HEK293 (cell line): ENCODE data around the gene COL5A1.

Experiments used
- CTCF ChIA-PET: fragments of 350-600 bp; formaldehyde crosslinking; extraction: SDS; loops from one replicate; lab custom pipeline; 2021; ENCODE audit warnings: antibody characterized with exemption; lab: Yijun Ruan, JAX
- POLR2A ChIA-PET: fragments of 300-600 bp; formaldehyde crosslinking; extraction: SDS; loops from one replicate; lab custom pipeline; 2020; ENCODE audit warnings: antibody characterized with exemption, inconsistent platforms; lab: Yijun Ruan, JAX
- H3K27ac ChIP-seq: fragments of 200-500 bp; sonication (Bioruptor generic); 2 replicates; pipeline ENCODE4 v1.5.1; 2014; ENCODE audit warnings: low read depth, low read length, control low read depth, inconsistent platforms; ENCODE audit errors: extremely low read depth
- H3K36me3 ChIP-seq, 2 experiments: fragments of 200-500 bp in 1 of 2; sonication (Bioruptor generic) in 1 of 2; 1 replicate in 1 of 2; 2 replicates in 1 of 2; pipeline ENCODE4 v1.5.1; 2014 to 2017; ENCODE audit warnings: inconsistent platforms in 2 of 2, low read length in 2 of 2; ENCODE audit not compliant: control insufficient read depth in 2 of 2, insufficient read depth in 1 of 2
- H3K4me1 ChIP-seq: fragments of 200-500 bp; sonication (Bioruptor generic); 2 replicates; pipeline ENCODE4 v1.5.1; 2014; ENCODE audit warnings: mild to moderate bottlenecking, low read length, inconsistent platforms; ENCODE audit not compliant: control insufficient read depth, insufficient read depth
- H3K4me3 ChIP-seq: 2 replicates; pipeline ENCODE4 v1.5.1; 2011; ENCODE audit warnings: low read depth, mild to moderate bottlenecking, control low read depth, low read length, moderate library complexity
- H3K9me3 ChIP-seq: fragments of 200-500 bp; sonication (Bioruptor generic); 2 replicates; pipeline ENCODE4 v1.5.1; 2014; ENCODE audit warnings: low read depth, low read length, inconsistent platforms; ENCODE audit not compliant: control insufficient read depth, insufficient read depth
- GLIS1 ChIP-seq: fragments of 450-650 bp; formaldehyde crosslinking; IDR thresholded peaks from 2 replicates; pipeline ENCODE4 v1.5.1; 2016; ENCODE audit warnings: missing biosample characterization, missing genetic modification characterization
- PBX3 ChIP-seq: sonication (generic); formaldehyde crosslinking; IDR thresholded peaks from 2 replicates; pipeline ENCODE4 v1.8.1; 2022; ENCODE audit warnings: mild to moderate bottlenecking, moderate library complexity, missing genetic modification reagents
- YY1 ChIP-seq: fragments of 450-650 bp; formaldehyde crosslinking; IDR thresholded peaks from 2 replicates; pipeline ENCODE4 v1.5.1; 2018; ENCODE audit warnings: missing biosample characterization, missing genetic modification characterization
- ZFP3 ChIP-seq: fragments of 450-650 bp; formaldehyde crosslinking; IDR thresholded peaks from 2 replicates; pipeline ENCODE4 v1.5.1; 2016; ENCODE audit warnings: low read depth, missing biosample characterization, missing genetic modification characterization
- ZIC2 ChIP-seq: fragments of 450-650 bp; formaldehyde crosslinking; IDR thresholded peaks from 2 replicates; pipeline ENCODE4 v1.5.1; 2016; ENCODE audit warnings: missing biosample characterization, missing genetic modification characterization
- ZNF148 ChIP-seq: fragments of 450-650 bp; formaldehyde crosslinking; IDR thresholded peaks from 2 replicates; pipeline ENCODE4 v1.5.0; 2017; ENCODE audit warnings: missing biosample characterization, missing genetic modification characterization, borderline replicate concordance
- ZNF169 ChIP-seq: fragments of 450-650 bp; formaldehyde crosslinking; IDR thresholded peaks from 2 replicates; pipeline ENCODE4 v1.5.1; 2016; ENCODE audit warnings: missing biosample characterization, missing genetic modification characterization
- ZNF214 ChIP-seq: fragments of 450-650 bp; formaldehyde crosslinking; IDR thresholded peaks from 2 replicates; pipeline ENCODE4 v1.5.1; 2017; ENCODE audit warnings: missing biosample characterization, mild to moderate bottlenecking, missing genetic modification characterization, borderline replicate concordance
- ZNF24 ChIP-seq: fragments of 450-650 bp; formaldehyde crosslinking; IDR thresholded peaks from 2 replicates; pipeline ENCODE4 v1.5.1; 2016; ENCODE audit warnings: missing biosample characterization, missing genetic modification characterization
- ZNF292 ChIP-seq: fragments of 450-650 bp; formaldehyde crosslinking; IDR thresholded peaks from 2 replicates; pipeline ENCODE4 v1.5.1; 2016; ENCODE audit warnings: low read depth, missing biosample characterization, missing genetic modification characterization, borderline replicate concordance
- ZNF610 ChIP-seq: fragments of 450-650 bp; formaldehyde crosslinking; IDR thresholded peaks from 2 replicates; pipeline ENCODE4 v1.5.1; 2016; ENCODE audit warnings: missing biosample characterization, missing genetic modification characterization, borderline replicate concordance
- ZNF624 ChIP-seq: fragments of 450-650 bp; formaldehyde crosslinking; IDR thresholded peaks from 2 replicates; pipeline ENCODE4 v1.5.1; 2017; ENCODE audit warnings: missing biosample characterization, missing genetic modification characterization
- ZNF626 ChIP-seq: fragments of 450-650 bp; sonication (Bioruptor Pico); formaldehyde crosslinking; IDR thresholded peaks from 2 replicates; pipeline ENCODE4 v1.5.1; 2018; ENCODE audit warnings: missing biosample characterization, missing genetic modification characterization, inconsistent platforms
- ZNF654 ChIP-seq: fragments of 450-650 bp; formaldehyde crosslinking; IDR thresholded peaks from 2 replicates; pipeline ENCODE4 v1.5.1; 2016; ENCODE audit warnings: low read depth, missing biosample characterization, missing genetic modification characterization
- ZNF664 ChIP-seq: fragments of 450-650 bp; formaldehyde crosslinking; IDR thresholded peaks from 2 replicates; pipeline ENCODE4 v1.5.1; 2016; ENCODE audit warnings: missing biosample characterization, missing genetic modification characterization
- ZNF670 ChIP-seq: fragments of 450-650 bp; formaldehyde crosslinking; IDR thresholded peaks from 2 replicates; pipeline ENCODE4 v1.5.1; 2016; ENCODE audit warnings: missing biosample characterization, missing genetic modification characterization, low read depth
- ZNF768 ChIP-seq: fragments of 450-650 bp; formaldehyde crosslinking; IDR thresholded peaks from 2 replicates; pipeline ENCODE4 v1.5.1; 2018; ENCODE audit warnings: missing biosample characterization, mild to moderate bottlenecking, missing genetic modification characterization
- TF ChIP-seq, protein P1 (sequence below): fragments of 450-650 bp; formaldehyde crosslinking; IDR thresholded peaks from 2 replicates; pipeline ENCODE4 v1.5.1; 2016; ENCODE audit warnings: missing biosample characterization, missing genetic modification characterization, borderline replicate concordance
- TF ChIP-seq, protein P2 (sequence below): fragments of 450-650 bp; formaldehyde crosslinking; IDR thresholded peaks from 2 replicates; pipeline ENCODE4 v1.5.1; 2016; ENCODE audit warnings: missing biosample characterization, missing genetic modification characterization

Gene COL5A1

GRCh38 chr9:134879664-134880483 is 238.3 kb downstream of the COL5A1 start (continued):
- no peak for TF ChIP-seq ZNF768 (tag by site-specific recombination)
- TF ChIP-seq, protein P1, sequence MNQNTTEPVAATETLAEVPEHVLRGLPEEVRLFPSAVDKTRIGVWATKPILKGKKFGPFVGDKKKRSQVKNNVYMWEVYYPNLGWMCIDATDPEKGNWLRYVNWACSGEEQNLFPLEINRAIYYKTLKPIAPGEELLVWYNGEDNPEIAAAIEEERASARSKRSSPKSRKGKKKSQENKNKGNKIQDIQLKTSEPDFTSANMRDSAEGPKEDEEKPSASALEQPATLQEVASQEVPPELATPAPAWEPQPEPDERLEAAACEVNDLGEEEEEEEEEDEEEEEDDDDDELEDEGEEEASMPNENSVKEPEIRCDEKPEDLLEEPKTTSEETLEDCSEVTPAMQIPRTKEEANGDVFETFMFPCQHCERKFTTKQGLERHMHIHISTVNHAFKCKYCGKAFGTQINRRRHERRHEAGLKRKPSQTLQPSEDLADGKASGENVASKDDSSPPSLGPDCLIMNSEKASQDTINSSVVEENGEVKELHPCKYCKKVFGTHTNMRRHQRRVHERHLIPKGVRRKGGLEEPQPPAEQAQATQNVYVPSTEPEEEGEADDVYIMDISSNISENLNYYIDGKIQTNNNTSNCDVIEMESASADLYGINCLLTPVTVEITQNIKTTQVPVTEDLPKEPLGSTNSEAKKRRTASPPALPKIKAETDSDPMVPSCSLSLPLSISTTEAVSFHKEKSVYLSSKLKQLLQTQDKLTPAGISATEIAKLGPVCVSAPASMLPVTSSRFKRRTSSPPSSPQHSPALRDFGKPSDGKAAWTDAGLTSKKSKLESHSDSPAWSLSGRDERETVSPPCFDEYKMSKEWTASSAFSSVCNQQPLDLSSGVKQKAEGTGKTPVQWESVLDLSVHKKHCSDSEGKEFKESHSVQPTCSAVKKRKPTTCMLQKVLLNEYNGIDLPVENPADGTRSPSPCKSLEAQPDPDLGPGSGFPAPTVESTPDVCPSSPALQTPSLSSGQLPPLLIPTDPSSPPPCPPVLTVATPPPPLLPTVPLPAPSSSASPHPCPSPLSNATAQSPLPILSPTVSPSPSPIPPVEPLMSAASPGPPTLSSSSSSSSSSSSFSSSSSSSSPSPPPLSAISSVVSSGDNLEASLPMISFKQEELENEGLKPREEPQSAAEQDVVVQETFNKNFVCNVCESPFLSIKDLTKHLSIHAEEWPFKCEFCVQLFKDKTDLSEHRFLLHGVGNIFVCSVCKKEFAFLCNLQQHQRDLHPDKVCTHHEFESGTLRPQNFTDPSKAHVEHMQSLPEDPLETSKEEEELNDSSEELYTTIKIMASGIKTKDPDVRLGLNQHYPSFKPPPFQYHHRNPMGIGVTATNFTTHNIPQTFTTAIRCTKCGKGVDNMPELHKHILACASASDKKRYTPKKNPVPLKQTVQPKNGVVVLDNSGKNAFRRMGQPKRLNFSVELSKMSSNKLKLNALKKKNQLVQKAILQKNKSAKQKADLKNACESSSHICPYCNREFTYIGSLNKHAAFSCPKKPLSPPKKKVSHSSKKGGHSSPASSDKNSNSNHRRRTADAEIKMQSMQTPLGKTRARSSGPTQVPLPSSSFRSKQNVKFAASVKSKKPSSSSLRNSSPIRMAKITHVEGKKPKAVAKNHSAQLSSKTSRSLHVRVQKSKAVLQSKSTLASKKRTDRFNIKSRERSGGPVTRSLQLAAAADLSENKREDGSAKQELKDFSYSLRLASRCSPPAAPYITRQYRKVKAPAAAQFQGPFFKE (tag by site-specific recombination) = no peak
- TF ChIP-seq, all 188 proteins: peak for 0

DNA sequence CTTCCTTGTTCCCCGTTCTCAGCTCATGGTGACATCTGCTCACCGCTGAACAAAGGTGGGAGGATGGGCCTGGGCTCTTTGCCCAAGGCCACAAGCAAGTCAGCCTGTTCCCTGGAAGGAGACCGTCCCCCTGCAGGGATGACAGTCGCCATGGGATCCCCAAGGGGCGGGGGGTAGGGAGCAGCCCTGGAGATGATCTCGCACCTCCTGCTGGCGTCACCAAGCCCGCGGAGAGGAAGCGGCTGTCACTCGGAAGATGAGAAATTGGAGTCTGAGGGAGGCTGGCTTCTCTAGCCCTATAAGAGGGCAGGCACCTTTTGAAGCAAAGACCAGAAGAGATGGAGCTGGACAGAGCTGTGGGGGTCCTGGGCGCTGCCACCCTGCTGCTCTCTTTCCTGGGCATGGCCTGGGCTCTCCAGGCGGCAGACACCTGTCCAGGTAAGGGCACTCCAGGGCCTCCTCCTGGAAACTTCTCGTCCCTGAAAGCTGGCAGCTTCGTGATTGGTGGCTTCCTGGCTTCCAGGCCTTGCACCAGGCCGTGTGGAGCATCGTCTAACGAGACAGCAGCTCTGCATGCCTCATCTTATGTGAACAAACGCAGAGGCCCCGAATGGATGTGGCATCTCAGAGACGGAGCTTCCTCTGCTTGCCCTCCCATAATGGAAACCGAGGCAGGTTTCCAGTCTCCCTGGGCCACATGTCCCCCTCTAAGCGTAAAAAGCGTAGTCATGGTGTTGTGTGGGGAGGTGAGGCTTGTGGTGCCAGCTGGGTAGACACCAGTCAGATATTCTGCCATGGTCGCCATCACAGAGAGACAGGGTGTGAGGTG is 239.1 kb downstream of the COL5A1 start, which contains the start of gene FCN2:
Gene FCN2, plus strand, starts transcription at position 327 of the 829 bp plus-strand sequence. Its CDS starts 12 bp downstream, at position 339.
- CTCF ChIA-PET = no interaction called here

DNA sequence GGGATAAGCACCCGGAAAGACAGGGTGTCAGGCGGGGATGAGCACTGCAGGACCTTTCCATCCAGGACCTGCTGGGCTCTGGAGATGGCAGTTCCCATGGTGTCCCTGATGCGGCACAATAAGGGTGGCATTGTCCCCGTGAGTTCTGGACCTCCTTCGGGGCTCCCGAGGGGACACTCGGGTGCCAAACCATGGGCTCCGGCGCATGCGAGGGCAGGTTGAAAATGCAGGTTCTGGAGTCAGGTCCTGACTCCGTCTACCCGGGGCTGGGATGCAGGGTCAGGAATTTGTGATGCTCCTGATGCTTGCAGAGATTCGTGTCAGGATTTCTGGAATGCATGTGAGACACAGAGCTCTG is 239.7 kb downstream of the COL5A1 start:
- H3K4me1 ChIP-seq = no peaks in the 10 kb centered on the region
- H3K27ac ChIP-seq = no peak overlapping the region
- ChIA-PET POLR2A (no interaction called here), CTCF (interaction anchor here (0.7 kb wide), 1 partner anchor 103 kb away, joined by 3 read pairs; no protein-coding TSS in a partner anchor)
- no peak overlapping the region for H3K4me3 ChIP-seq
- H3K9me3 ChIP-seq = no peaks in the 10 kb centered on the region
- no peaks in the 10 kb centered on the region for H3K36me3 ChIP-seq
- TF ChIP-seq ZNF626 (tag by site-specific recombination) (no peak), ZFP3 (no peak), ZNF169 (tag by site-specific recombination) (no peak), ZNF610 (tag by site-specific recombination) (no peak), ZNF664 (tag by site-specific recombination) (no peak), PBX3 (CRISPR knock-in tag) (no peak), ZNF624 (tag by site-specific recombination) (no peak), YY1 (no peak), ZNF214 (tag by site-specific recombination) (no peak), ZNF292 (tag by site-specific recombination) (no peak), ZNF654 (tag by site-specific recombination) (no peak), ZNF24 (tag by site-specific recombination) (no peak)
- TF ChIP-seq, protein P2, sequence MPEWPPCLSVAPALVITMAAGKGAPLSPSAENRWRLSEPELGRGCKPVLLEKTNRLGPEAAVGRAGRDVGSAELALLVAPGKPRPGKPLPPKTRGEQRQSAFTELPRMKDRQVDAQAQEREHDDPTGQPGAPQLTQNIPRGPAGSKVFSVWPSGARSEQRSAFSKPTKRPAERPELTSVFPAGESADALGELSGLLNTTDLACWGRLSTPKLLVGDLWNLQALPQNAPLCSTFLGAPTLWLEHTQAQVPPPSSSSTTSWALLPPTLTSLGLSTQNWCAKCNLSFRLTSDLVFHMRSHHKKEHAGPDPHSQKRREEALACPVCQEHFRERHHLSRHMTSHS (tag by site-specific recombination) = no peak

More for the DNA sequence above, 239.1 kb downstream of the COL5A1 start, which contains the start of gene FCN2:
- Histone ChIP-seq H3K9me3 (no peaks in the 10 kb centered on the region), H3K4me3 (no peak within 1 kb of the TSS), H3K36me3 (no peaks in the 10 kb centered on the region), H3K27ac (no peak within 1 kb of the TSS), H3K4me1 (no peaks in the 10 kb centered on the region)
- TF ChIP-seq ZIC2 (tag by site-specific recombination) (peak; percentile 92), ZNF670 (tag by site-specific recombination) (no peak), ZNF148 (tag by site-specific recombination) (no peak), GLIS1 (tag by site-specific recombination) (peak; percentile 41)
- TF ChIP-seq, all 188 proteins: peak for 2
- POLR2A ChIA-PET = no interaction called here
